ENCODE measurements around the gene SOS2.
A peak's percentile ranks its signal among the peaks of the same experiment; 100 is the strongest.

Gene SOS2

DNA sequence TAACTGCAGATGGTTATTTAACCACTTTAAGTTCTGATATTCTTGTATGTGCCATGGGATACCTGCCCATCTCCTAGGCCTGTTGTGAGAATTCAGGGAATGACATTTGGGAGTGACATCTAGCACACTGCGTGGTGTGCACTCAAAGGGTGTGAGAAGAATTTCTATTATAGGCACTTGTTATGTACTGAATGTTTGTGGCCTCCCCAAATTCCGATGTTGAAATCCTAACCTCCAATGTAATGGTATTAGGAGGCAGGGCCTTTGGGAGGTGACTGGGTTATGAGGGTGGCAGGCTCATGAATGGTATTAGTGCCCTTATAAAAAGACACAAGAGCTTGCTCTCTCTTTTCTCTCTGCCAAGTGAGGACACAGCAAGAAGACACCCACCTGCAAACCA, 142.6 kb downstream of the SOS2 start:
- no peak overlapping the region for H3K27ac ChIP-seq (ENCODE audit: low read length)
- no peak for DNase-seq
- no peak overlapping the region for H3K4me3 ChIP-seq (ENCODE audit: low read length)
- no peak overlapping the region for H3K4me2 ChIP-seq (ENCODE audit: low read depth, low read length)
- no peaks in the 10 kb centered on the region for H3K9me2 ChIP-seq (replicated peaks; ENCODE audit: insufficient read depth, low read length)
- peaks cover 17% of the 10 kb centered on the region for H3F3A ChIP-seq (ENCODE audit: insufficient read depth, low read length)
- TF ChIP-seq, protein P1, sequence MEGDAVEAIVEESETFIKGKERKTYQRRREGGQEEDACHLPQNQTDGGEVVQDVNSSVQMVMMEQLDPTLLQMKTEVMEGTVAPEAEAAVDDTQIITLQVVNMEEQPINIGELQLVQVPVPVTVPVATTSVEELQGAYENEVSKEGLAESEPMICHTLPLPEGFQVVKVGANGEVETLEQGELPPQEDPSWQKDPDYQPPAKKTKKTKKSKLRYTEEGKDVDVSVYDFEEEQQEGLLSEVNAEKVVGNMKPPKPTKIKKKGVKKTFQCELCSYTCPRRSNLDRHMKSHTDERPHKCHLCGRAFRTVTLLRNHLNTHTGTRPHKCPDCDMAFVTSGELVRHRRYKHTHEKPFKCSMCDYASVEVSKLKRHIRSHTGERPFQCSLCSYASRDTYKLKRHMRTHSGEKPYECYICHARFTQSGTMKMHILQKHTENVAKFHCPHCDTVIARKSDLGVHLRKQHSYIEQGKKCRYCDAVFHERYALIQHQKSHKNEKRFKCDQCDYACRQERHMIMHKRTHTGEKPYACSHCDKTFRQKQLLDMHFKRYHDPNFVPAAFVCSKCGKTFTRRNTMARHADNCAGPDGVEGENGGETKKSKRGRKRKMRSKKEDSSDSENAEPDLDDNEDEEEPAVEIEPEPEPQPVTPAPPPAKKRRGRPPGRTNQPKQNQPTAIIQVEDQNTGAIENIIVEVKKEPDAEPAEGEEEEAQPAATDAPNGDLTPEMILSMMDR (IDR thresholded peaks at IDR 0.05; ENCODE audit: low read length), result no peak
- TF ChIP-seq EZH2 (optimal IDR thresholded peaks at IDR 0.05; ENCODE audit: low read depth, low read length), result no peak
- TF ChIP-seq EZH2phosphoT487 (IDR thresholded peaks at IDR 0.05; ENCODE audit: low read length), result no peak
- H3K79me2 ChIP-seq (ENCODE audit: low read length), result no peaks in the 10 kb centered on the region
- no peaks in the 10 kb centered on the region for H3K27me3 ChIP-seq (replicated peaks; ENCODE audit: insufficient read depth, low read length)
- H2AFZ ChIP-seq (ENCODE audit: low read length), result no peak overlapping the region
- no peaks in the 10 kb centered on the region for H3K9me3 ChIP-seq (replicated peaks; ENCODE audit: insufficient read depth, low read length)
- peaks cover 24% of the 10 kb centered on the region for H3K4me1 ChIP-seq (ENCODE audit: low read length)
- H3K9ac ChIP-seq (ENCODE audit: low read length), result no peak overlapping the region
- H4K20me1 ChIP-seq (ENCODE audit: insufficient read depth, low read length), result no peaks in the 10 kb centered on the region
- no peaks in the 10 kb centered on the region for H3K36me3 ChIP-seq (replicated peaks; ENCODE audit: insufficient read depth, low read length)

- peaks cover 23% of the 10 kb centered on the region for H3F3A ChIP-seq (ENCODE audit: insufficient read depth, low read length)
- DNase-seq, result no peak
- no peaks in the 10 kb centered on the region for H4K20me1 ChIP-seq (ENCODE audit: insufficient read depth, low read length)
- H3K4me2 ChIP-seq (ENCODE audit: low read depth, low read length), result peak overlapping the region; percentile 24; the same call in 1 of the 2 replicates
- H3K4me1 ChIP-seq (ENCODE audit: low read length), result peaks cover 27% of the 10 kb centered on the region
- H3K36me3 ChIP-seq (replicated peaks; ENCODE audit: insufficient read depth, low read length), result no peaks in the 10 kb centered on the region
- H3K9me2 ChIP-seq (replicated peaks; ENCODE audit: insufficient read depth, low read length), result no peaks in the 10 kb centered on the region
- no peak overlapping the region for H3K9ac ChIP-seq (ENCODE audit: low read length)
- TF ChIP-seq EZH2 (optimal IDR thresholded peaks at IDR 0.05; ENCODE audit: low read depth, low read length), result no peak
- TF ChIP-seq, protein P1 (IDR thresholded peaks at IDR 0.05; ENCODE audit: low read length), result no peak
- TF ChIP-seq EZH2phosphoT487 (IDR thresholded peaks at IDR 0.05; ENCODE audit: low read length), result no peak
- no peaks in the 10 kb centered on the region for H3K9me3 ChIP-seq (replicated peaks; ENCODE audit: insufficient read depth, low read length)
- no peaks in the 10 kb centered on the region for H3K79me2 ChIP-seq (ENCODE audit: low read length)
- H3K4me3 ChIP-seq (ENCODE audit: low read length), result no peak overlapping the region
- no peaks in the 10 kb centered on the region for H3K27me3 ChIP-seq (replicated peaks; ENCODE audit: insufficient read depth, low read length)
- no peak overlapping the region for H2AFZ ChIP-seq (ENCODE audit: low read length)
- H3K27ac ChIP-seq (ENCODE audit: low read length), result peak overlapping the region; percentile 58; the same call in 1 of the 2 replicates
These were observed 143.3 kb downstream of the SOS2 start for GRCh38 chr14:50088117-50088515.

DNA sequence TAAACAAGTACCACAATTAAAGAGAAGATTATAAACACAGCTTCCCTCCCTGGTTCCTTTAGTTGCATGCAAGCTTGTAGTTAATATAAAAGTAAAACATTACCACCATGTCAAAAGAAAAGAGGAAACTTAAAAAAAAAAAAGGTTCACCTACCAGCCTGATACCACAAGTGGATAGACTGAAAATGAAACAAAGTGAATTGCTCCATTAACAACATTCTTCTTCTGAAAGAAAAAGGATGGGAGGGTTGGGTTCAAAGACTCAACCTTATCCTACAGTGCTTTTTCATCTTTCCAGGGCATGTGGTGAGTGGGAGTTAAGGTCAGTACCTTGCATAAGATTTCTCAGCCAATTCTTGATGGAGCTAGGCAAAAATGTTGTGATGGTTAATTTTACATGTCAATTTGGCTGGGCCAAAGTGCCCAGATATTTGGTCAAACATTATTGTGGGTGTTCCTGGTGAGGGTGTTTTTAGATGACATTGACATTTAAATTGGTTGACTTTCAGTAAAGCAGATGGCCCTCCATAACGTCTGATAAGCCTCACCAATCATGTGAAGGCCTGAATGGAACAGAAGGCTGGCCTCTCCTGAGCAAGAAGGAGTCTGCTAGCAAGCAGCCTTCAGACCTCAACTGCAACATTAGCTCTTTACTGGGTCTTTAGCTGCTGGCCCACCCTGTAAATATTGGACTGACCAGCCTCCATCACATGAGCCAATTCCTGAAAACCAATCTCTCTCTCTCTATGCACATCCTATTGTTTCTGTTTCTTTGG, 143.8 kb downstream of the SOS2 start:
- Histone ChIP-seq H3K9me2 (replicated peaks; ENCODE audit: insufficient read depth, low read length) (no peaks in the 10 kb centered on the region), H3K4me2 (ENCODE audit: low read depth, low read length) (peak overlapping the region; percentile 24; the same call in 1 of the 2 replicates), H4K20me1 (ENCODE audit: insufficient read depth, low read length) (no peaks in the 10 kb centered on the region), H3K9me3 (replicated peaks; ENCODE audit: insufficient read depth, low read length) (no peaks in the 10 kb centered on the region), H3K79me2 (ENCODE audit: low read length) (no peaks in the 10 kb centered on the region), H3K4me3 (ENCODE audit: low read length) (no peak overlapping the region), H2AFZ (ENCODE audit: low read length) (no peak overlapping the region), H3K4me1 (ENCODE audit: low read length) (peaks cover 31% of the 10 kb centered on the region), H3F3A (ENCODE audit: insufficient read depth, low read length) (peaks cover 26% of the 10 kb centered on the region), H3K9ac (ENCODE audit: low read length) (no peak overlapping the region), H3K36me3 (replicated peaks; ENCODE audit: insufficient read depth, low read length) (no peaks in the 10 kb centered on the region), H3K27me3 (replicated peaks; ENCODE audit: insufficient read depth, low read length) (no peaks in the 10 kb centered on the region), H3K27ac (ENCODE audit: low read length) (peak overlapping the region; percentile 58; the same call in 1 of the 2 replicates)
- peak; percentile 51 for DNase-seq
- TF ChIP-seq EZH2phosphoT487 (IDR thresholded peaks at IDR 0.05; ENCODE audit: low read length) (no peak), EZH2 (optimal IDR thresholded peaks at IDR 0.05; ENCODE audit: low read depth, low read length) (no peak)
- TF ChIP-seq, protein P1 (IDR thresholded peaks at IDR 0.05; ENCODE audit: low read length), result no peak

All from MM.1S (cell line).